ENCODE data around the gene THPO.

DNA sequence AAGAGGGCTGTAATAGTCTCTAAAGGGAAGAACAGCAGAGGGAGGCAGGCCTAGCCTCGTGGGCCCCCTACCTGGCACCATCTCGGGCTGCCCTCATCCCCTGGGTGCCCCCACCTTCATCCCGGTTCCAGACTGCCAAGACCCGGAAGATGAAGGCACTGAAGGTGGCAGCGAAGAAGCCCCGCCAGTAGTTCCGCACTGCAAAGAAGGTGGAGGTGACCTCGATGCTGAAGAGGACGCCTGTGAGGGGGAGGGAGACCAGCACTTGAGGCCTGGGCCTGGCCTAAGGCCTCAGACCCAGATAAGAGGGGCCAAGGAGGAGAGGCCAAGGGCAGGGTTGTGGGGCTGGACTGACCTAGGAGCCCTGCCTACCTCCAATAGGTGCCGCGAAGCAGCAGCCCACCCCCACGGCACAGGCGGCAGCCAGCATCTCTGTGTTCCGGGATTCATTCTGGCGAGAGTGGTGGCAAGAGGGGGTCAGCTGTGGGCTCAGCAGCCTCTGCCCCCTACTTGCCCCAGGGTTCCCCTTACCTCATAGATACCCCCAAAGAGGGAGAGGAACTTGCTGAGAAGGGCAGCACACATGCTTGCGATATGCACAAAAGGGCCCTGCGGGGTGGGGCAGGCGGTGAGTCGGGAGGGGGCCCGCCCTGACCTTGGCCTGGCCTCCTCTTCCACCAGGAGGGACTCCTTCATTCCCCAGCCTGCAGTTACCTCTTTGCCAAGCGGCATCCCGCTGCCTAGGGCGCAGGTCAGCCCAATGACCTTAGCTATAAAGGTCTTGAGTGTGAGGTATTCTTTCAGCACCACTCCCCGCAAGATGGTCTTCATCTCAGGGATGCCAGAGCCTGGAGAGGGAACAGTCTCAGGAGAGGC, 20.5 kb downstream of the THPO start:
- TF ChIP-seq, protein P1, sequence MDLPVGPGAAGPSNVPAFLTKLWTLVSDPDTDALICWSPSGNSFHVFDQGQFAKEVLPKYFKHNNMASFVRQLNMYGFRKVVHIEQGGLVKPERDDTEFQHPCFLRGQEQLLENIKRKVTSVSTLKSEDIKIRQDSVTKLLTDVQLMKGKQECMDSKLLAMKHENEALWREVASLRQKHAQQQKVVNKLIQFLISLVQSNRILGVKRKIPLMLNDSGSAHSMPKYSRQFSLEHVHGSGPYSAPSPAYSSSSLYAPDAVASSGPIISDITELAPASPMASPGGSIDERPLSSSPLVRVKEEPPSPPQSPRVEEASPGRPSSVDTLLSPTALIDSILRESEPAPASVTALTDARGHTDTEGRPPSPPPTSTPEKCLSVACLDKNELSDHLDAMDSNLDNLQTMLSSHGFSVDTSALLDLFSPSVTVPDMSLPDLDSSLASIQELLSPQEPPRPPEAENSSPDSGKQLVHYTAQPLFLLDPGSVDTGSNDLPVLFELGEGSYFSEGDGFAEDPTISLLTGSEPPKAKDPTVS (IDR thresholded peaks at IDR 0.05; ENCODE audit: low read depth, low read length): no peak
- no peak for TF ChIP-seq SMARCA5 (IDR thresholded peaks at IDR 0.05)
- TF ChIP-seq, protein P2, sequence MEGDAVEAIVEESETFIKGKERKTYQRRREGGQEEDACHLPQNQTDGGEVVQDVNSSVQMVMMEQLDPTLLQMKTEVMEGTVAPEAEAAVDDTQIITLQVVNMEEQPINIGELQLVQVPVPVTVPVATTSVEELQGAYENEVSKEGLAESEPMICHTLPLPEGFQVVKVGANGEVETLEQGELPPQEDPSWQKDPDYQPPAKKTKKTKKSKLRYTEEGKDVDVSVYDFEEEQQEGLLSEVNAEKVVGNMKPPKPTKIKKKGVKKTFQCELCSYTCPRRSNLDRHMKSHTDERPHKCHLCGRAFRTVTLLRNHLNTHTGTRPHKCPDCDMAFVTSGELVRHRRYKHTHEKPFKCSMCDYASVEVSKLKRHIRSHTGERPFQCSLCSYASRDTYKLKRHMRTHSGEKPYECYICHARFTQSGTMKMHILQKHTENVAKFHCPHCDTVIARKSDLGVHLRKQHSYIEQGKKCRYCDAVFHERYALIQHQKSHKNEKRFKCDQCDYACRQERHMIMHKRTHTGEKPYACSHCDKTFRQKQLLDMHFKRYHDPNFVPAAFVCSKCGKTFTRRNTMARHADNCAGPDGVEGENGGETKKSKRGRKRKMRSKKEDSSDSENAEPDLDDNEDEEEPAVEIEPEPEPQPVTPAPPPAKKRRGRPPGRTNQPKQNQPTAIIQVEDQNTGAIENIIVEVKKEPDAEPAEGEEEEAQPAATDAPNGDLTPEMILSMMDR (IDR thresholded peaks at IDR 0.05 in 2 of 3, conservative IDR thresholded peaks at IDR 0.05 in 1 of 3; ENCODE audit: control insufficient read depth in 2 of 3, extremely low read depth in 1 of 3, insufficient read depth in 1 of 3, low read depth in 3 of 3, low read length in 3 of 3): no peak
